Measurements from ENCODE around the gene ELOVL6. TPM values are rescaled to one million over a fixed set of nuclear protein-coding genes. Genes with fewer than 3 reads are reported as not detected.

ELOVL6 gene
- total RNA-seq, 1 experiment from 2014 or later: 9.5 TPM

GRCh38 chr4:110112056-110112455 lies 86.4 kb downstream of the ELOVL6 start:
- Mint-ChIP-seq H3K4me3 (ENCODE audit: unreplicated experiment) (no peak overlapping the region), H3K27ac (ENCODE audit: unreplicated experiment) (no peak overlapping the region), H3K27me3 (ENCODE audit: insufficient read depth, unreplicated experiment) (no peaks in the 10 kb centered on the region), H3K36me3 (ENCODE audit: insufficient read depth, unreplicated experiment) (no peaks in the 10 kb centered on the region), H3K9me3 (ENCODE audit: unreplicated experiment) (no peaks in the 10 kb centered on the region), H3K4me1 (ENCODE audit: low read depth, unreplicated experiment) (peaks cover 9% of the 10 kb centered on the region)
- Histone ChIP-seq H3K4me3 (ENCODE audit: low read depth, low read length) (no peak overlapping the region), H3K9me3 (no peaks in the 10 kb centered on the region), H3K4me1 (peaks cover 24% of the 10 kb centered on the region), H3K36me3 (ENCODE audit: control insufficient read depth, insufficient read depth, low read length) (no peaks in the 10 kb centered on the region), H3K27me3 (replicated peaks; ENCODE audit: control insufficient read depth, insufficient read depth, low read length) (no peaks in the 10 kb centered on the region)
- ChIA-PET POLR2A (no interaction called here), CTCF (no interaction called here)
- BruUV-seq (replicated peaks): no TSS peak
- no peak for TF ChIP-seq CTCF (IDR thresholded peaks at IDR 0.05; ENCODE audit: insufficient read depth in 1 of 2, low read depth in 1 of 2, low read length in 1 of 2, severe bottlenecking in 1 of 2, unreplicated experiment in 1 of 2)
- intact Hi-C loops (cut with micrococcal nuclease; ENCODE audit: unreplicated experiment): no loop called here
- DNase-seq: no peak

DNA sequence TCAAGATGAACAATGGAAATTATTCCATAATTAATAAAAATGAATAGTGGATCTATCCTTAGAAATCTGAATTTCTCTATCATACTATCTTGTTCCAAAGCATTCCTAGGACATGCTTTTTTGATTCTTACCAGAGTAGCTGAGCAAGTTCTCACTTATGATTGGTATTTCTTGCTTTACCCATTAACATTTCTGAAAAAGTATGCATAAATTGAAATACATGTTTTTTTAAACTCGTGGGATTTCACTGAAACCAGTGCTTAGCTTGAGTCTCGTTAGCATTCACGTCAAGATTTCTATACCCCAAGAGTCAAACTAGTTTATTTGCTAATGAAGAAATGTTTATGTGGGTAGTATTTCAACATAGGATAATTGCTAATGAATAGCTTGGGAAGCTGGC lies 89.0 kb downstream of the ELOVL6 start:
- BruUV-seq (replicated peaks): no TSS peak
- Histone ChIP-seq H3K36me3 (ENCODE audit: control insufficient read depth, insufficient read depth, low read length) (no peaks in the 10 kb centered on the region), H3K4me1 (peaks cover 37% of the 10 kb centered on the region), H3K27me3 (replicated peaks; ENCODE audit: control insufficient read depth, insufficient read depth, low read length) (no peaks in the 10 kb centered on the region), H3K9me3 (no peaks in the 10 kb centered on the region), H3K4me3 (ENCODE audit: low read depth, low read length) (no peak overlapping the region)
- no peak for TF ChIP-seq CTCF (IDR thresholded peaks at IDR 0.05; ENCODE audit: insufficient read depth in 1 of 2, low read depth in 1 of 2, low read length in 1 of 2, severe bottlenecking in 1 of 2, unreplicated experiment in 1 of 2)
- DNase-seq: no peak
- no peak overlapping the region for H3K4me3 Mint-ChIP-seq (ENCODE audit: unreplicated experiment)
- CTCF ChIA-PET: no interaction called here
- H3K27ac Mint-ChIP-seq (ENCODE audit: unreplicated experiment): no peak overlapping the region
- intact Hi-C loops (cut with micrococcal nuclease; ENCODE audit: unreplicated experiment): loop anchor here (5.0 kb wide), 1 partner anchor 63 kb away; no protein-coding TSS in a partner anchor
- POLR2A ChIA-PET: no interaction called here
- H3K36me3 Mint-ChIP-seq (ENCODE audit: insufficient read depth, unreplicated experiment): no peaks in the 10 kb centered on the region
- no peaks in the 10 kb centered on the region for H3K27me3 Mint-ChIP-seq (ENCODE audit: insufficient read depth, unreplicated experiment)
- H3K9me3 Mint-ChIP-seq (ENCODE audit: unreplicated experiment): no peaks in the 10 kb centered on the region
- H3K4me1 Mint-ChIP-seq (ENCODE audit: low read depth, unreplicated experiment): peaks cover 9% of the 10 kb centered on the region

GRCh38 chr4:110108960-110109359 lies 89.5 kb downstream of the ELOVL6 start:
- Mint-ChIP-seq H3K4me1 (ENCODE audit: low read depth, unreplicated experiment) (peaks cover 9% of the 10 kb centered on the region), H3K9me3 (ENCODE audit: unreplicated experiment) (no peaks in the 10 kb centered on the region), H3K36me3 (ENCODE audit: insufficient read depth, unreplicated experiment) (no peaks in the 10 kb centered on the region), H3K4me3 (ENCODE audit: unreplicated experiment) (no peak overlapping the region), H3K27ac (ENCODE audit: unreplicated experiment) (peak overlapping the region; percentile 70), H3K27me3 (ENCODE audit: insufficient read depth, unreplicated experiment) (no peaks in the 10 kb centered on the region)
- H3K27me3 ChIP-seq (replicated peaks; ENCODE audit: control insufficient read depth, insufficient read depth, low read length): no peaks in the 10 kb centered on the region
- no peak for TF ChIP-seq CTCF (IDR thresholded peaks at IDR 0.05; ENCODE audit: insufficient read depth in 1 of 2, low read depth in 1 of 2, low read length in 1 of 2, severe bottlenecking in 1 of 2, unreplicated experiment in 1 of 2)
- no peaks in the 10 kb centered on the region for H3K36me3 ChIP-seq (ENCODE audit: control insufficient read depth, insufficient read depth, low read length)
- H3K4me1 ChIP-seq: peaks cover 37% of the 10 kb centered on the region
- POLR2A ChIA-PET: no interaction called here
- no TSS peak for BruUV-seq (replicated peaks)
- CTCF ChIA-PET: no interaction called here
- intact Hi-C loops (cut with micrococcal nuclease; ENCODE audit: unreplicated experiment): loop anchor here (1.0 to 5.0 kb wide), 2 partner anchors 10 to 63 kb away; no protein-coding TSS in a partner anchor
- no peak for DNase-seq
- no peak overlapping the region for H3K4me3 ChIP-seq (ENCODE audit: low read depth, low read length)
- no peaks in the 10 kb centered on the region for H3K9me3 ChIP-seq

Measured in Caco-2 (cell line).